Fibroblast of villous mesenchyme (primary cell): ENCODE data around the gene PXDN. TPM values are rescaled to one million over a fixed set of nuclear protein-coding genes. Genes with fewer than 3 reads are reported as not detected.

Source experiments
- DNase-seq: peaks from one replicate; pipeline ENCODE4 v3.0.0-alpha.2; 2010; ENCODE audit warnings: low read depth
- H3K4me3 ChIP-seq: 2 replicates; pipeline ENCODE4 v1.5.1; 2011; ENCODE audit warnings: low read depth, mild to moderate bottlenecking, low read length
- CTCF ChIP-seq: IDR thresholded peaks from 2 replicates; pipeline ENCODE4 v1.5.1; 2012; ENCODE audit warnings: low read depth, mild to moderate bottlenecking, low read length; ENCODE audit not compliant: insufficient read depth
- total RNA-seq: library from RNA; depleted of rRNA; stranded (reverse); fragments of >200 nt; gene quantifications from 2 replicates; pipeline ENCODE4 v1.2.3, GENCODE V29; 2012

The PXDN gene
- total RNA-seq, 1 donor, result 296 TPM

GRCh38 chr2:1601471-1602277 lies 142.6 kb downstream of the PXDN start:
- peak; percentile 70 for DNase-seq
- H3K4me3 ChIP-seq, result no peak overlapping the region
- TF ChIP-seq CTCF, result no peak

GRCh38 chr2:1601067-1601412 lies 143.3 kb downstream of the PXDN start:
- no peak overlapping the region for H3K4me3 ChIP-seq
- TF ChIP-seq CTCF, result no peak
- DNase-seq, result peak; percentile 54

GRCh38 chr2:1600191-1601066 lies 143.9 kb downstream of the PXDN start:
- TF ChIP-seq CTCF, result no peak
- H3K4me3 ChIP-seq, result no peak overlapping the region
- DNase-seq, result peak; percentile 98

- no peak for DNase-seq
- no peak for TF ChIP-seq CTCF
- no peak overlapping the region for H3K4me3 ChIP-seq
Observed at GRCh38 chr2:1599301-1600085, 144.8 kb downstream of the PXDN start.

GRCh38 chr2:1598800-1599199 lies 145.5 kb downstream of the PXDN start:
- no peak overlapping the region for H3K4me3 ChIP-seq
- no peak for TF ChIP-seq CTCF
- DNase-seq, result no peak

GRCh38 chr2:1598041-1598710 lies 146.1 kb downstream of the PXDN start:
- no peak overlapping the region for H3K4me3 ChIP-seq
- no peak for DNase-seq
- TF ChIP-seq CTCF, result no peak
